Midbrain (tissue), 1 donor: ENCODE data around the gene THRAP3.

Experiments used
- DNase-seq: peaks from one replicate; lab custom pipeline; 2025; lab: John Stamatoyannopoulos, UW

THRAP3 gene

GRCh38 chr1:36323636-36324352, 99.6 kb downstream of the THRAP3 start, which contains the start of gene EVA1B:
Gene EVA1B (minus strand): TSS chr1:36323645. CDS start chr1:36323037, 608 bp downstream.
- no peak for DNase-seq

GRCh38 chr1:36324353-36324703, 100.1 kb downstream of the THRAP3 start:
- no peak for DNase-seq

- no peak for DNase-seq
Measured at GRCh38 chr1:36326499-36326898, 102.3 kb downstream of the THRAP3 start.

GRCh38 chr1:36327421-36328087, 103.3 kb downstream of the THRAP3 start:
- DNase-seq: no peak

- DNase-seq: no peak
Measured at GRCh38 chr1:36328088-36328480, 103.8 kb downstream of the THRAP3 start.

- no peak for DNase-seq
Measured at GRCh38 chr1:36328713-36329112, 104.5 kb downstream of the THRAP3 start.

GRCh38 chr1:36329817-36330216, 105.6 kb downstream of the THRAP3 start:
- no peak for DNase-seq

- no peak for DNase-seq
Measured at GRCh38 chr1:36330940-36331339, 106.7 kb downstream of the THRAP3 start.

GRCh38 chr1:36337830-36338229, 113.6 kb downstream of the THRAP3 start:
- DNase-seq: no peak

- DNase-seq: no peak
Measured at GRCh38 chr1:36339215-36339614, 115.0 kb downstream of the THRAP3 start.

- no peak for DNase-seq
Measured at GRCh38 chr1:36339615-36340014, 115.4 kb downstream of the THRAP3 start.

- DNase-seq: no peak
Measured at GRCh38 chr1:36341626-36342320, 117.5 kb downstream of the THRAP3 start.

- DNase-seq: peak; percentile 18
Measured at GRCh38 chr1:36342426-36343185, 118.4 kb downstream of the THRAP3 start.

GRCh38 chr1:36343651-36344394, 119.6 kb downstream of the THRAP3 start:
- DNase-seq: no peak

GRCh38 chr1:36344395-36344680, 120.1 kb downstream of the THRAP3 start:
- DNase-seq: no peak

GRCh38 chr1:36345353-36345752, 121.1 kb downstream of the THRAP3 start:
- no peak for DNase-seq

GRCh38 chr1:36346741-36347370, 122.6 kb downstream of the THRAP3 start:
- DNase-seq: no peak

GRCh38 chr1:36349241-36349671, 125.0 kb downstream of the THRAP3 start:
- DNase-seq: no peak

- DNase-seq: no peak
Measured at GRCh38 chr1:36349839-36350238, 125.6 kb downstream of the THRAP3 start.

GRCh38 chr1:36350659-36351226, 126.5 kb downstream of the THRAP3 start:
- DNase-seq: no peak
